UCSD-AML1 (cell line): ENCODE results near the gene MAST4.
"Not testable (repeated sequence)": the region's sequence is repeated elsewhere in the genome, so short reads cannot be mapped to it uniquely, and the experiment has no call there.

Source experiments
- DNase-seq: peaks from one replicate; lab custom pipeline; 2025; ENCODE audit not compliant: unreplicated experiment; lab: John Stamatoyannopoulos, UW

Gene MAST4

DNA sequence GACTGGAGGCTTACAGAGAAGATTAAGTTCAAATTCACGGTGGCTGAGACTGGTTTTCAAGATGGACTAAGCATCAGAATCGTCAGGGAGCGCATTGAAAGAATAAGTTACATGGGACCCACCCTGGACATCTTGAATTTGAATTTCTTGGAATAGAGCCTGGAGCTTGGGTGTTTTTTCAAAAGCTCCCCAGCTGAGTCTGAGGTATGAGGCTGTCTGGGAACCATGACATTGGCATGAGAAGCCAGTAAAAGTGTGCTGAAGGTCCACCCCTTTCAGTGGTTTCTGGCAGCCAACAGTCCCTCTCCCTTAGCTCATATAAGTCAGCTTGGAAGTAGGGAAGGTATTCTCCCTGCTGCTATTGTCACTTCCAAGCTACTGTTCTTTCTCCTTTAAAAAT is 97.8 kb downstream of the MAST4 start:
- no peak for DNase-seq

DNA sequence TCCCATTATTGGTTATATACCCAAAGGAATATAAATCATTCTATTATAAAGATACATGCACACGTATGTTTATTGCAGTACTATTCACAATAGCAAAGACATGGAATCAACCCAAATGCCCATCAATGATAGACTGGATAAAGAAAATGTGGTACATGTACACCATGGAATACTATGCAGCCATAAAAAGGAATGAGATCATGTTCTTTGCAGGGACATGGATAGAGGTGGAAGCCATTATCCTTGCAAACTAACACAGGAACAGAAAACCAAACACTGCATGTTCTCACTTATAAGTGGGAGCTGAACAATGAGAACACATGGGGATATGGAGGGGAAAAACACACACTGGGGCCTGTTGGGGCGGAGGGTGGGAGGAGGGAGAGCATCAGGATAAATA is 99.6 kb downstream of the MAST4 start:
- not testable (repeated sequence) for DNase-seq

- DNase-seq = no peak
These were observed 101.8 kb downstream of the MAST4 start for GRCh38 chr5:66697796-66698564.

DNA sequence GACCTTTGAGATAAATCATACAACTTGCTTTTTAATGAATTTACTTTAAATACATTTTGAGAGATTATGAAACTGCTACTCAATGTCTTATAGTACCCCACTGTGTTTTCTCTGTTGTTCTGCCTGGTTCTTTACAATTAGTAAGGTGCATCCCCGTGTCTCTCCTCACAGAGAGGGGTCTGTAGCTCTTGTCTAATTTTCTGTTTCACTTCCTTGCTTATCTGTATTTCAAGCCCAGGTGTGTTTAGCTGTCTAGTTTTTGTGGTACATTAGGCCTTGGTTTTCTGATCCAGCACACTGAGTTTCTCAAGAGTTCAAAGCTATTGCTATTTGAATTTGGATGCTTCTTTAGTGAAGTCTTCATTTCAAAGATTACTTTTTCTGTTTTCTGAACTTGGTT is 105.1 kb downstream of the MAST4 start:
- no peak for DNase-seq

GRCh38 chr5:66702426-66702825 is 106.2 kb downstream of the MAST4 start:
- no peak for DNase-seq

- no peak for DNase-seq
These were observed 108.7 kb downstream of the MAST4 start for GRCh38 chr5:66704790-66705425.

- DNase-seq = no peak
These were observed 112.2 kb downstream of the MAST4 start for GRCh38 chr5:66708368-66708767.

DNA sequence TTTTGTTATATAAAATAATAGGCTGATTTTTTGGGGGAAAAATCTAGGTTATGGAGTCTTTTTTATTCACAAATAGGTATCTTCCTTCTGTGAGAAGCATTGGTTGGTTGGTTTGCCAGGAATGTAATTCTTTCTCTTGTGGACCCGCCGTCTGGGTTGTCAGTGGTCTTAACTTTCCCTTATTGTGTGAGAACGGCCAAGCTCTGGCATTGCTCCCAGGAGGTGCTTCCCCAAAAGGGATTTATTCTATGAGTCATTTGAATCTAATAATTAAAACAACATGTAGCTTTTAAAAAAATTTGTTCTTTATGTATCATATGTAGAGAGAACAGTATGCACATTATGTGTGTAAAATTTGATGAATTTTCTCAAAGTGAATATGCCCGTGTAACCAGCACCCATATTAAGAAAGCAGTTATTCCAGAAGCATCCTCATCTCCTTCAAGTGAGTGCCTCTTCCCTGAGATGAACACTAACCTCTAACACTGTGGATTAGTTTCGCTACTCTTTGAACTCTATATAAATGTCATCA is 114.4 kb downstream of the MAST4 start:
- DNase-seq = no peak

DNA sequence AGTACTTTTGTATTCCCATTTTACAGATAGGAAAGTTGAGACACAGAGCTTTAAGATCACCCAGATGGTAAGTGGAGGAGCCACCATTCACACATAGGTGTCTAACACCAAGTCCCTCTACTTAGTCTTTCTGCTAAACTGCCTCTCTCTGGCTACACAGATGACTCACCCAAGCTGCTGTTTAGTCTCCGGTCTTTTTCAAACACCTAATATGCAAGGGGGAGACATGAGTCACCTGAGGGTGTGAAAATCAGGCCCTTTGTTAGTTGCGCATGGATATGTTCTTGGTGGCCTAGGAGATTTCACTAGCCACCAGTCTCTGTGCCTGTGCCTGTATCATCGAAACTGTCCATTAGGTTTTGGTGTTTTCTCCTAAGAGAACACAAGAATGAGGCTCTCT is 117.8 kb downstream of the MAST4 start:
- no peak for DNase-seq

GRCh38 chr5:66717455-66718373 is 121.5 kb downstream of the MAST4 start:
- DNase-seq = no peak

DNA sequence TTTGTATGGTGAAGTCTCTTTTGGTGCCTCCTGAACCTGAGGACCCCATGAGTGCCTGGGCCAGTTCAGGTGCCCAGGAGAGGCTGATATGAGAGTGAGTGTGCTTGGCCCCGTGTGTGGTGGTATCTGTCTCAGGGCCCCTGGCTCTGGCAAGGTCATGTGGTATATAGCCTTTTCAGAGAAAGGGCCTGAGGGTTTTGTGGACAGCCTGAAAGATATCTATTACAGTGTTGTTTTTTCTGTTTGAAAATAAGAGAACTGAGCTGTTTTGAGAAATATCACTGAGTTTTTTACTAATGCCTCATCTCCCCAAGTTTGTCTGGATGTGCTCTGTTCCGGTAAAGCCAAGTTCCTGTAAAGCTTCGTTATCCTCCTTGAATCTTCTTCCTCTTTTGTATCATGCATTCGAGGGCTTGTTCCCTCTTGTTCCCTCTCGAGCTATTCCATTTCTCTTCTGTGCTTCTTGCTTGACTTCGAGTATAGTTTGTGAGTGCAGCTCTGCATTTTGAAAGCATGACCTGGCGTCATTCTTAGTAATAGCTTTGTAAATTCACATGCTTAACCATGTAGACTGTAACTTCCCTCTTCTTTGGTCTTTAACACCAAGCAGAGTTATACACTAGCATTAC is 122.3 kb downstream of the MAST4 start:
- DNase-seq = no peak

GRCh38 chr5:66720780-66721179 is 124.6 kb downstream of the MAST4 start:
- DNase-seq = no peak

DNA sequence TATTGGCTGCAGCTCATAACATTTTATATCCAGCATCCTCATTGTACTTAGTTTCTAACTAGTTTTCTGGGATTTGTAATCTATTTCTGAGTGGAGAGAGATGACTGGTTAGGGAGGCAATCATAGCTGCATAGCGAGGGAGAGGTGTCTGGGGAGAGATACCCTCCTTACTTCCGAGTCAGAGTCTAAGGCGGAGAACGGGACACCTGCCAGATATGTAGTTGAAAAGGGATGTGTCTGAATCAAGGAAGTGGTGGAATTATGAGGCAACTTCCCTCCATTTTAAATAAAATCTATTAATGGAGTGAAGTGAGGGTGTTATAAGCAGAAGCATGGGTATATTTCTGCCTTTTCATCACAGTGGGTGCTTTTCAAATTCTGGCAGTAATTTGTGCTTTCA is 126.5 kb downstream of the MAST4 start:
- no peak for DNase-seq

GRCh38 chr5:66724349-66725139 is 128.4 kb downstream of the MAST4 start:
- no peak for DNase-seq

DNA sequence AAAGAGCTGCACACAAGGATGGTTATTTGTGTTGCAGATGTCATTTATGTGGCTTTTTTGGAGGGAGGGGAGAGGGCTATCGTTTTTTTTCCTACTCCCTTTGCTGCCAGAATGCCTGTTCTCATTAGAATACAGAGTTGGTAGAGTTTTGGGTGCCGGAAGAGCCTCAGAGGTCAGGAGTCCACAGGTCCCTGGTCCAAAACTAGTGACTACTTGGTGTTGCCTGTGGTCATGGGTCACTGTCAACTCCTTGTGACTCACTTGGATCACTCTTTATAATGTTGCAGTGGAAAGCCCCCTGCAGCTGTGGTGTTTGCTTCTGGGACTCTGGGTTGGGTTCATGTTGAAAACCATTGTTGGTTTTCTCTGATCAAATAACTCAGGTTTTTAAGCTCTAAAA is 131.4 kb downstream of the MAST4 start:
- DNase-seq = no peak

DNA sequence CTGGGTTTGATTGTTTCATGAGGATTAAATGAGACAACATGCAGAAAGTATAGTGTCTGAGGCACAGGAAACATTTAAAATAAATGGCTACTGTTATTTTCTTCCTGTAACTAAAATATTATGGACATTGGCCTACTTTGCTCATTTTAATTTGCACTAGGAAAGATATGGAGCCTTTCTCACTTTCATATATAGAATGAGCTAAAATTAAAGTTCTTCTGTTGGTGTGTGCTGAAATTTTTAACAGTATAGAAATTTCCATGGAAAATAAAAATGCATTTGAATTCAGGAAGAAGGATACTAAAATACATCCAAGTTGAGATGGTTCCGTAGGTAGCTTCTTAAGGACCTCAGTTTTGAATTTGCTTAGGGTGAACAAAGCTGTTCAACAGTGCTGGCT is 131.9 kb downstream of the MAST4 start:
- DNase-seq = no peak

GRCh38 chr5:66737096-66737495 is 140.9 kb downstream of the MAST4 start:
- no peak for DNase-seq

GRCh38 chr5:66738136-66738535 is 141.9 kb downstream of the MAST4 start:
- no peak for DNase-seq

DNA sequence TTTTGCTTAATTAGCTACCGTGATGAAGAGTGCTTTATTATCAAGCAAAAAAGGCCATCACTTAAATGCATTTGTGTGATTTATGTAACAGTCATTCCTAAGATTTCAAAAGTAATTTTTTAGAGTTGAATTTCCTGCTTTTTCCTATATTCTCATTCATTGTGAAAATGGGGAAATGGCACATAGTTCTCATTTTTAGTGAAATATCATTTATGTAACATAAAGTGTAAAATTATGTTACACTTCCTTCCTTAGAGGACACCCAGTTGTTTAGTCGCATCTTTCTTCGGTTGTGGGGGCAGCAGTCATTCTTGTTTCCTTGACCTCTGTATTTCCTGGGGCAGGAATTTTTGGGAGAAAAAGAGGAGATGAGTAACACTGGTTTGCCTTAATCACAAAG is 142.8 kb downstream of the MAST4 start:
- no peak for DNase-seq

DNA sequence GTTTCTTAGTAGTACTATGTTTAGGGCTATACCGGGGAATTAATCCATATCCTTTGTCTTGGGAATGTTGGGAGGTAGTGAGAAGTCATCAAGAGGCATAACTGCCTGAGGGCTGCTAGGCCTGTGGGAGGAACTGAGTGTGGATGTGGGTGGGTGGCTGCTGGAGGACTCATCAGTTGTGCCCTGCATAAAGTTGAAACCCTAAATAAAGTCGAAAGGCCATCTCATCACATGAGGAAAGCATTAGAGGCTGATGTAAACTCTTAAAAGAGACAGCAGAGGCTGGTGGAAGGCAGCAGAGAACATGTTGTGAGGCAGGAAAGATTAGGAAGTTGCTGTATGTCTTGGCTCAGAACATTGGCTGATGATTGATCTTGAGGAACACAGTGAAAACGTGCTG is 143.8 kb downstream of the MAST4 start:
- DNase-seq = no peak
